ENCODE results near the gene STYXL2. TPM values are rescaled to one million over a fixed set of nuclear protein-coding genes. Genes with fewer than 3 reads are reported as not detected.
A peak's percentile ranks its signal among the peaks of the same experiment; 100 is the strongest.

STYXL2 gene
- total RNA-seq, 3 donors from 2014 or later (not counting 1 experiment from before 2014, with no cell fraction given), result not detected

GRCh38 chr1:167054946-167055630, 38.8 kb upstream of the STYXL2 start:
- peak; percentile 25 to 43 (median 40) for ATAC-seq

GRCh38 chr1:167056529-167057231, 37.2 kb upstream of the STYXL2 start:
- Histone ChIP-seq H3K27ac (ENCODE audit: low read length) (no peak overlapping the region), H3K36me3 (ENCODE audit: control insufficient read depth, insufficient read depth, low read length) (no peaks in the 10 kb centered on the region), H3K9me3 (ENCODE audit: control insufficient read depth, insufficient read depth, low read length) (no peaks in the 10 kb centered on the region), H3K4me1 (ENCODE audit: control insufficient read depth, insufficient read depth, low read length) (peaks cover 30% of the 10 kb centered on the region), H3K4me3 (ENCODE audit: low read length) (no peak overlapping the region), H3K27me3 (ENCODE audit: control insufficient read depth, insufficient read depth, low read length) (no peaks in the 10 kb centered on the region)
- DNase-seq (no peak), ATAC-seq (no peak)
- intact Hi-C loops (cut with micrococcal nuclease), result loop anchor here (5.0 kb wide), 1 partner anchor 1129 kb away; no protein-coding TSS in a partner anchor
- WGBS (ENCODE audit: insufficient coverage), result 63% methylated on average over 10 of the region's 10 CpGs
- no peak for TF ChIP-seq CTCF (IDR thresholded peaks at IDR 0.05)
- Mint-ChIP-seq H3K9me3 (no peaks in the 10 kb centered on the region), H3K4me1 (peaks cover 7 to 28% of the 10 kb centered on the region in 2 donors), H3K4me3 (no peak overlapping the region), H3K27me3 (ENCODE audit: low read depth in 2 of 2) (peaks cover 0 to 3% of the 10 kb centered on the region in 2 donors), H3K36me3 (no peaks in the 10 kb centered on the region), H3K27ac (no peak overlapping the region)

More at GRCh38 chr1:167054946-167055630, 38.8 kb upstream of the STYXL2 start:
- Histone ChIP-seq H3K9me3 (ENCODE audit: control insufficient read depth, insufficient read depth, low read length) (no peaks in the 10 kb centered on the region), H3K36me3 (ENCODE audit: control insufficient read depth, insufficient read depth, low read length) (no peaks in the 10 kb centered on the region), H3K27ac (ENCODE audit: low read length) (no peak overlapping the region), H3K4me3 (ENCODE audit: low read length) (no peak overlapping the region), H3K27me3 (ENCODE audit: control insufficient read depth, insufficient read depth, low read length) (no peaks in the 10 kb centered on the region), H3K4me1 (ENCODE audit: control insufficient read depth, insufficient read depth, low read length) (peaks cover 30% of the 10 kb centered on the region)
- no peaks in the 10 kb centered on the region for H3K9me3 Mint-ChIP-seq
- H3K27ac Mint-ChIP-seq, result no peak overlapping the region
- no peak for DNase-seq
- peaks cover 7 to 28% of the 10 kb centered on the region in 2 donors for H3K4me1 Mint-ChIP-seq
- H3K4me3 Mint-ChIP-seq, result no peak overlapping the region
- intact Hi-C loops (cut with micrococcal nuclease), result loop anchor here (5.0 kb wide), 1 partner anchor 1128 kb away; no protein-coding TSS in a partner anchor
- 72% methylated on average over 14 of the region's 14 CpGs for WGBS (ENCODE audit: insufficient coverage)
- no peaks in the 10 kb centered on the region for H3K36me3 Mint-ChIP-seq
- no peaks in the 10 kb centered on the region for H3K27me3 Mint-ChIP-seq (ENCODE audit: low read depth in 2 of 2)
- TF ChIP-seq CTCF (IDR thresholded peaks at IDR 0.05), result no peak

- H3K9me3 ChIP-seq (ENCODE audit: control insufficient read depth, insufficient read depth, low read length), result no peaks in the 10 kb centered on the region
- DNase-seq (no peak), ATAC-seq (peak in 2 of 3 donors; percentile 17 to 39)
- H3K4me1 Mint-ChIP-seq, result peaks cover 7 to 28% of the 10 kb centered on the region in 2 donors
- TF ChIP-seq CTCF (IDR thresholded peaks at IDR 0.05), result no peak
- intact Hi-C loops (cut with micrococcal nuclease), result loop anchor here (5.0 kb wide), 1 partner anchor 1130 kb away; no protein-coding TSS in a partner anchor
- WGBS (ENCODE audit: insufficient coverage), result 51% methylated on average over 6 of the region's 6 CpGs
- H3K4me3 Mint-ChIP-seq, result no peak overlapping the region
- H3K36me3 Mint-ChIP-seq, result no peaks in the 10 kb centered on the region
- H3K27me3 Mint-ChIP-seq (ENCODE audit: low read depth in 2 of 2), result peaks cover 0 to 3% of the 10 kb centered on the region in 2 donors
- no peak overlapping the region for H3K27ac Mint-ChIP-seq
- H3K36me3 ChIP-seq (ENCODE audit: control insufficient read depth, insufficient read depth, low read length), result no peaks in the 10 kb centered on the region
- H3K4me1 ChIP-seq (ENCODE audit: control insufficient read depth, insufficient read depth, low read length), result peaks cover 30% of the 10 kb centered on the region
- no peak overlapping the region for H3K27ac ChIP-seq (ENCODE audit: low read length)
- H3K9me3 Mint-ChIP-seq, result no peaks in the 10 kb centered on the region
- no peaks in the 10 kb centered on the region for H3K27me3 ChIP-seq (ENCODE audit: control insufficient read depth, insufficient read depth, low read length)
- no peak overlapping the region for H3K4me3 ChIP-seq (ENCODE audit: low read length)
Observed at GRCh38 chr1:167057241-167057688, 36.6 kb upstream of the STYXL2 start.
